SJSA1 (cell line): Measurements from ENCODE around the gene KRT34. TPM values are rescaled to one million over a fixed set of nuclear protein-coding genes. Genes with fewer than 3 reads are reported as not detected.
"Not testable (repeated sequence)": the region's sequence is repeated elsewhere in the genome, so short reads cannot be mapped to it uniquely, and the experiment has no call there.

Experiments
- DNase-seq, 2 experiments: peaks; one replicate each; pipeline ENCODE4 v3.0.0-alpha.2; 2015 to 2020; ENCODE audit warnings: low spot score in 2 of 2, low read depth in 1 of 2
- H3K27ac ChIP-seq: fragments of 250-450 bp; sonication (Bioruptor Pico); 2 replicates; pipeline ENCODE4 v1.5.1; 2020; ENCODE audit warnings: mild to moderate bottlenecking, moderate library complexity
- H3K27me3 ChIP-seq: fragments of 250-450 bp; sonication (Bioruptor Pico); replicated peaks from 2 replicates; pipeline ENCODE4 v1.5.1; 2020; ENCODE audit warnings: mild to moderate bottlenecking, moderate library complexity
- H3K36me3 ChIP-seq: fragments of 250-450 bp; sonication (Bioruptor Pico); 2 replicates; pipeline ENCODE4 v1.5.1; 2020; ENCODE audit warnings: mild to moderate bottlenecking
- H3K4me1 ChIP-seq: fragments of 250-450 bp; sonication (Bioruptor Pico); replicated peaks from 2 replicates; pipeline ENCODE4 v1.6.1; 2021; ENCODE audit warnings: mild to moderate bottlenecking
- H3K4me3 ChIP-seq: fragments of 250-450 bp; sonication (Bioruptor Pico); 2 replicates; pipeline ENCODE4 v1.5.1; 2020; ENCODE audit warnings: mild to moderate bottlenecking
- H3K9me3 ChIP-seq: fragments of 250-450 bp; sonication (Bioruptor Pico); replicated peaks from 2 replicates; pipeline ENCODE4 v1.5.1; 2020; ENCODE audit warnings: mild to moderate bottlenecking
- total RNA-seq: library from RNA; depleted of rRNA; stranded (reverse); fragments of >200 nt; shearing (Covaris generic); gene quantifications from 2 replicates; pipeline ENCODE4 v1.2.3, GENCODE V29; 2014; rRNA removed

The KRT34 gene
- 0.84 and 1.6 TPM in 2 replicates for total RNA-seq

GRCh38 chr17:41381943-41382342 is at the start of gene KRT34:
Gene KRT34 (minus strand): TSS chr17:41382306. CDS start chr17:41382246, 60 bp downstream.
- H3K9me3 ChIP-seq, DNase-seq, H3K36me3 ChIP-seq, H3K4me3 ChIP-seq, H3K27me3 ChIP-seq: not testable (repeated sequence)
- peaks cover 42% of the 10 kb centered on the region for H3K4me1 ChIP-seq
- peak within 1 kb of the TSS; percentile 94 for H3K27ac ChIP-seq

GRCh38 chr17:41430376-41430775 is 48.3 kb upstream of the KRT34 start:
- H3K27me3 ChIP-seq, H3K4me3 ChIP-seq, H3K9me3 ChIP-seq, DNase-seq, H3K4me1 ChIP-seq, H3K27ac ChIP-seq, H3K36me3 ChIP-seq: not testable (repeated sequence)

GRCh38 chr17:41429667-41430066 is 47.6 kb upstream of the KRT34 start:
- H3K9me3 ChIP-seq = no peaks in the 10 kb centered on the region
- no peak overlapping the region for H3K27ac ChIP-seq
- H3K36me3 ChIP-seq = no peaks in the 10 kb centered on the region
- no peaks in the 10 kb centered on the region for H3K4me1 ChIP-seq
- no peak overlapping the region for H3K4me3 ChIP-seq
- no peaks in the 10 kb centered on the region for H3K27me3 ChIP-seq
- DNase-seq = no peak

- no peaks in the 10 kb centered on the region for H3K36me3 ChIP-seq
- no peaks in the 10 kb centered on the region for H3K9me3 ChIP-seq
- no peak for DNase-seq
- no peaks in the 10 kb centered on the region for H3K27me3 ChIP-seq
- H3K4me1 ChIP-seq = no peaks in the 10 kb centered on the region
- no peak overlapping the region for H3K27ac ChIP-seq
- no peak overlapping the region for H3K4me3 ChIP-seq
Measured at GRCh38 chr17:41428591-41429291, 46.6 kb upstream of the KRT34 start.

- Histone ChIP-seq H3K27ac (no peak within 1 kb of the TSS), H3K4me1 (no peaks in the 10 kb centered on the region; the same call in 1 of the 2 replicates), H3K36me3 (no peaks in the 10 kb centered on the region), H3K27me3 (no peaks in the 10 kb centered on the region), H3K4me3 (no peak within 1 kb of the TSS), H3K9me3 (no peaks in the 10 kb centered on the region)
- no peak for DNase-seq
Measured at GRCh38 chr17:41424111-41424635, 42.1 kb upstream of the KRT34 start, which contains the start of gene KRT37. Gene KRT37 (minus strand): TSS chr17:41424585. CDS start chr17:41424523, 62 bp downstream.

GRCh38 chr17:41422586-41422985 is 40.5 kb upstream of the KRT34 start:
- not testable (repeated sequence) for H3K27ac ChIP-seq, H3K4me3 ChIP-seq, H3K36me3 ChIP-seq, H3K4me1 ChIP-seq, DNase-seq, H3K9me3 ChIP-seq, H3K27me3 ChIP-seq

GRCh38 chr17:41421617-41422016 is 39.5 kb upstream of the KRT34 start:
- Histone ChIP-seq H3K27ac (no peak overlapping the region), H3K4me1 (peaks cover 13% of the 10 kb centered on the region), H3K4me3 (no peak overlapping the region), H3K27me3 (no peaks in the 10 kb centered on the region), H3K9me3 (no peaks in the 10 kb centered on the region), H3K36me3 (no peaks in the 10 kb centered on the region)
- DNase-seq = no peak

GRCh38 chr17:41421116-41421515 is 39.0 kb upstream of the KRT34 start:
- no peak overlapping the region for H3K4me3 ChIP-seq
- H3K27ac ChIP-seq = no peak overlapping the region
- H3K9me3 ChIP-seq = no peaks in the 10 kb centered on the region
- no peak for DNase-seq
- peaks cover 18% of the 10 kb centered on the region for H3K4me1 ChIP-seq
- no peaks in the 10 kb centered on the region for H3K36me3 ChIP-seq
- H3K27me3 ChIP-seq = no peaks in the 10 kb centered on the region

GRCh38 chr17:41420134-41420533 is 38.0 kb upstream of the KRT34 start:
- no peaks in the 10 kb centered on the region for H3K27me3 ChIP-seq
- peaks cover 28% of the 10 kb centered on the region for H3K4me1 ChIP-seq
- H3K36me3 ChIP-seq = no peaks in the 10 kb centered on the region
- H3K4me3 ChIP-seq = no peak overlapping the region
- no peak overlapping the region for H3K27ac ChIP-seq
- DNase-seq = no peak
- no peaks in the 10 kb centered on the region for H3K9me3 ChIP-seq

- H3K9me3 ChIP-seq = no peaks in the 10 kb centered on the region
- no peak for DNase-seq
Measured at GRCh38 chr17:41419716-41420115, 37.6 kb upstream of the KRT34 start.

GRCh38 chr17:41418116-41418860 is 36.2 kb upstream of the KRT34 start:
- no peak for DNase-seq
- no peaks in the 10 kb centered on the region for H3K27me3 ChIP-seq
- no peaks in the 10 kb centered on the region for H3K9me3 ChIP-seq
- peaks cover 47% of the 10 kb centered on the region for H3K4me1 ChIP-seq
- no peaks in the 10 kb centered on the region for H3K36me3 ChIP-seq
- H3K27ac ChIP-seq = no peak overlapping the region
- H3K4me3 ChIP-seq = no peak overlapping the region

More at GRCh38 chr17:41419716-41420115, 37.6 kb upstream of the KRT34 start:
- Histone ChIP-seq H3K36me3 (no peaks in the 10 kb centered on the region), H3K4me3 (no peak overlapping the region), H3K27me3 (no peaks in the 10 kb centered on the region), H3K4me1 (peaks cover 32% of the 10 kb centered on the region), H3K27ac (no peak overlapping the region)

- no peaks in the 10 kb centered on the region for H3K27me3 ChIP-seq
- H3K36me3 ChIP-seq = no peaks in the 10 kb centered on the region
- no peaks in the 10 kb centered on the region for H3K9me3 ChIP-seq
- H3K4me3 ChIP-seq = no peak overlapping the region
- H3K4me1 ChIP-seq = peaks cover 50% of the 10 kb centered on the region
- DNase-seq = peak in 1 of 2 experiments; percentile 11
- H3K27ac ChIP-seq = no peak overlapping the region
Measured at GRCh38 chr17:41417576-41418015, 35.5 kb upstream of the KRT34 start.

GRCh38 chr17:41417127-41417526 is 35.0 kb upstream of the KRT34 start:
- no peaks in the 10 kb centered on the region for H3K36me3 ChIP-seq
- peaks cover 50% of the 10 kb centered on the region for H3K4me1 ChIP-seq
- H3K27ac ChIP-seq = peak overlapping the region; percentile 58
- H3K27me3 ChIP-seq = no peaks in the 10 kb centered on the region
- peak in 1 of 2 experiments; percentile 9 for DNase-seq
- H3K4me3 ChIP-seq = no peak overlapping the region
- no peaks in the 10 kb centered on the region for H3K9me3 ChIP-seq

GRCh38 chr17:41416479-41416878 is 34.4 kb upstream of the KRT34 start:
- no peaks in the 10 kb centered on the region for H3K27me3 ChIP-seq
- DNase-seq = no peak
- H3K4me3 ChIP-seq = no peak overlapping the region
- H3K27ac ChIP-seq = peak overlapping the region; percentile 58
- peaks cover 50% of the 10 kb centered on the region for H3K4me1 ChIP-seq
- H3K9me3 ChIP-seq = no peaks in the 10 kb centered on the region
- H3K36me3 ChIP-seq = no peaks in the 10 kb centered on the region
